ENCODE results near the gene ICAM5. TPM values are rescaled to one million over a fixed set of nuclear protein-coding genes. Genes with fewer than 3 reads are reported as not detected.
A peak's percentile ranks its signal among the peaks of the same experiment; 100 is the strongest.

The ICAM5 gene
- total and polyA plus RNA-seq, 9 of the 15 experiments (the other 6 are each of a cell fraction or from before 2014, with no cell fraction given): 0.10 to 114 (median 13.7) TPM

DNA sequence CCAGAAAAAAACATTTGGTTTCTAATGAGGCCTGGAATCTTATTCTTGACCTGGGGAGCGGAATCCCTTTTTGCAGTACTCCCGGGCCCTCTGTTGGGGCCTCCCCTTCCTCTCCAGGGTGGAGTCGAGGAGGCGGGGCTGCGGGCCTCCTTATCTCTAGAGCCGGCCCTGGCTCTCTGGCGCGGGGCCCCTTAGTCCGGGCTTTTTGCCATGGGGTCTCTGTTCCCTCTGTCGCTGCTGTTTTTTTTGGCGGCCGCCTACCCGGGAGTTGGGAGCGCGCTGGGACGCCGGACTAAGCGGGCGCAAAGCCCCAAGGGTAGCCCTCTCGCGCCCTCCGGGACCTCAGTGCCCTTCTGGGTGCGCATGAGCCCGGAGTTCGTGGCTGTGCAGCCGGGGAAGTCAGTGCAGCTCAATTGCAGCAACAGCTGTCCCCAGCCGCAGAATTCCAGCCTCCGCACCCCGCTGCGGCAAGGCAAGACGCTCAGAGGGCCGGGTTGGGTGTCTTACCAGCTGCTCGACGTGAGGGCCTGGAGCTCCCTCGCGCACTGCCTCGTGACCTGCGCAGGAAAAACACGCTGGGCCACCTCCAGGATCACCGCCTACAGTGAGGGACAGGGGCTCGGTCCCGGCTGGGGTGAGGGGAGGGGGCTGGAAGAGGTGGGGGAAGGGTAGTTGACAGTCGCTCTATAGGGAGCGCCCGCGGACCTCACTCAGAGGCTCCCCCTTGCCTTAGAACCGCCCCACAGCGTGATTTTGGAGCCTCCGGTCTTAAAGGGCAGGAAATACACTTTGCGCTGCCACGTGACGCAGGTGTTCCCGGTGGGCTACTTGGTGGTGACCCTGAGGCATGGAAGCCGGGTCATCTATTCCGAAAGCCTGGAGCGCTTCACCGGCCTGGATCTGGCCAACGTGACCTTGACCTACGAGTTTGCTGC is 2.7 kb upstream of the ICAM5 start, which contains the start of gene ICAM4 (continued):
- TF ChIP-seq, protein P1, sequence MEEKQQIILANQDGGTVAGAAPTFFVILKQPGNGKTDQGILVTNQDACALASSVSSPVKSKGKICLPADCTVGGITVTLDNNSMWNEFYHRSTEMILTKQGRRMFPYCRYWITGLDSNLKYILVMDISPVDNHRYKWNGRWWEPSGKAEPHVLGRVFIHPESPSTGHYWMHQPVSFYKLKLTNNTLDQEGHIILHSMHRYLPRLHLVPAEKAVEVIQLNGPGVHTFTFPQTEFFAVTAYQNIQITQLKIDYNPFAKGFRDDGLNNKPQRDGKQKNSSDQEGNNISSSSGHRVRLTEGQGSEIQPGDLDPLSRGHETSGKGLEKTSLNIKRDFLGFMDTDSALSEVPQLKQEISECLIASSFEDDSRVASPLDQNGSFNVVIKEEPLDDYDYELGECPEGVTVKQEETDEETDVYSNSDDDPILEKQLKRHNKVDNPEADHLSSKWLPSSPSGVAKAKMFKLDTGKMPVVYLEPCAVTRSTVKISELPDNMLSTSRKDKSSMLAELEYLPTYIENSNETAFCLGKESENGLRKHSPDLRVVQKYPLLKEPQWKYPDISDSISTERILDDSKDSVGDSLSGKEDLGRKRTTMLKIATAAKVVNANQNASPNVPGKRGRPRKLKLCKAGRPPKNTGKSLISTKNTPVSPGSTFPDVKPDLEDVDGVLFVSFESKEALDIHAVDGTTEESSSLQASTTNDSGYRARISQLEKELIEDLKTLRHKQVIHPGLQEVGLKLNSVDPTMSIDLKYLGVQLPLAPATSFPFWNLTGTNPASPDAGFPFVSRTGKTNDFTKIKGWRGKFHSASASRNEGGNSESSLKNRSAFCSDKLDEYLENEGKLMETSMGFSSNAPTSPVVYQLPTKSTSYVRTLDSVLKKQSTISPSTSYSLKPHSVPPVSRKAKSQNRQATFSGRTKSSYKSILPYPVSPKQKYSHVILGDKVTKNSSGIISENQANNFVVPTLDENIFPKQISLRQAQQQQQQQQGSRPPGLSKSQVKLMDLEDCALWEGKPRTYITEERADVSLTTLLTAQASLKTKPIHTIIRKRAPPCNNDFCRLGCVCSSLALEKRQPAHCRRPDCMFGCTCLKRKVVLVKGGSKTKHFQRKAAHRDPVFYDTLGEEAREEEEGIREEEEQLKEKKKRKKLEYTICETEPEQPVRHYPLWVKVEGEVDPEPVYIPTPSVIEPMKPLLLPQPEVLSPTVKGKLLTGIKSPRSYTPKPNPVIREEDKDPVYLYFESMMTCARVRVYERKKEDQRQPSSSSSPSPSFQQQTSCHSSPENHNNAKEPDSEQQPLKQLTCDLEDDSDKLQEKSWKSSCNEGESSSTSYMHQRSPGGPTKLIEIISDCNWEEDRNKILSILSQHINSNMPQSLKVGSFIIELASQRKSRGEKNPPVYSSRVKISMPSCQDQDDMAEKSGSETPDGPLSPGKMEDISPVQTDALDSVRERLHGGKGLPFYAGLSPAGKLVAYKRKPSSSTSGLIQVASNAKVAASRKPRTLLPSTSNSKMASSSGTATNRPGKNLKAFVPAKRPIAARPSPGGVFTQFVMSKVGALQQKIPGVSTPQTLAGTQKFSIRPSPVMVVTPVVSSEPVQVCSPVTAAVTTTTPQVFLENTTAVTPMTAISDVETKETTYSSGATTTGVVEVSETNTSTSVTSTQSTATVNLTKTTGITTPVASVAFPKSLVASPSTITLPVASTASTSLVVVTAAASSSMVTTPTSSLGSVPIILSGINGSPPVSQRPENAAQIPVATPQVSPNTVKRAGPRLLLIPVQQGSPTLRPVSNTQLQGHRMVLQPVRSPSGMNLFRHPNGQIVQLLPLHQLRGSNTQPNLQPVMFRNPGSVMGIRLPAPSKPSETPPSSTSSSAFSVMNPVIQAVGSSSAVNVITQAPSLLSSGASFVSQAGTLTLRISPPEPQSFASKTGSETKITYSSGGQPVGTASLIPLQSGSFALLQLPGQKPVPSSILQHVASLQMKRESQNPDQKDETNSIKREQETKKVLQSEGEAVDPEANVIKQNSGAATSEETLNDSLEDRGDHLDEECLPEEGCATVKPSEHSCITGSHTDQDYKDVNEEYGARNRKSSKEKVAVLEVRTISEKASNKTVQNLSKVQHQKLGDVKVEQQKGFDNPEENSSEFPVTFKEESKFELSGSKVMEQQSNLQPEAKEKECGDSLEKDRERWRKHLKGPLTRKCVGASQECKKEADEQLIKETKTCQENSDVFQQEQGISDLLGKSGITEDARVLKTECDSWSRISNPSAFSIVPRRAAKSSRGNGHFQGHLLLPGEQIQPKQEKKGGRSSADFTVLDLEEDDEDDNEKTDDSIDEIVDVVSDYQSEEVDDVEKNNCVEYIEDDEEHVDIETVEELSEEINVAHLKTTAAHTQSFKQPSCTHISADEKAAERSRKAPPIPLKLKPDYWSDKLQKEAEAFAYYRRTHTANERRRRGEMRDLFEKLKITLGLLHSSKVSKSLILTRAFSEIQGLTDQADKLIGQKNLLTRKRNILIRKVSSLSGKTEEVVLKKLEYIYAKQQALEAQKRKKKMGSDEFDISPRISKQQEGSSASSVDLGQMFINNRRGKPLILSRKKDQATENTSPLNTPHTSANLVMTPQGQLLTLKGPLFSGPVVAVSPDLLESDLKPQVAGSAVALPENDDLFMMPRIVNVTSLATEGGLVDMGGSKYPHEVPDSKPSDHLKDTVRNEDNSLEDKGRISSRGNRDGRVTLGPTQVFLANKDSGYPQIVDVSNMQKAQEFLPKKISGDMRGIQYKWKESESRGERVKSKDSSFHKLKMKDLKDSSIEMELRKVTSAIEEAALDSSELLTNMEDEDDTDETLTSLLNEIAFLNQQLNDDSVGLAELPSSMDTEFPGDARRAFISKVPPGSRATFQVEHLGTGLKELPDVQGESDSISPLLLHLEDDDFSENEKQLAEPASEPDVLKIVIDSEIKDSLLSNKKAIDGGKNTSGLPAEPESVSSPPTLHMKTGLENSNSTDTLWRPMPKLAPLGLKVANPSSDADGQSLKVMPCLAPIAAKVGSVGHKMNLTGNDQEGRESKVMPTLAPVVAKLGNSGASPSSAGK (IDR thresholded peaks at IDR 0.05): peak; percentile 96
- TF ChIP-seq, protein P2, sequence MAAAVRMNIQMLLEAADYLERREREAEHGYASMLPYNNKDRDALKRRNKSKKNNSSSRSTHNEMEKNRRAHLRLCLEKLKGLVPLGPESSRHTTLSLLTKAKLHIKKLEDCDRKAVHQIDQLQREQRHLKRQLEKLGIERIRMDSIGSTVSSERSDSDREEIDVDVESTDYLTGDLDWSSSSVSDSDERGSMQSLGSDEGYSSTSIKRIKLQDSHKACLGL (CRISPR knock-in tag; IDR thresholded peaks at IDR 0.05; ENCODE audit: borderline replicate concordance, poor library complexity, severe bottlenecking): no peak
- TF ChIP-seq ATF1 (CRISPR knock-in tag; IDR thresholded peaks at IDR 0.05) (no peak), ATF1 (tag; IDR thresholded peaks at IDR 0.05) (no peak), TAF15 (IDR thresholded peaks at IDR 0.05; ENCODE audit: low read depth, low read length) (no peak), ARID4B (CRISPR knock-in tag; IDR thresholded peaks at IDR 0.05) (peak; percentile 80; the same call in 1 of the 2 replicates), SMAD4 (CRISPR knock-in tag; conservative IDR thresholded peaks at IDR 0.05) (0 out of 2 replicates have a peak, but pooled peaks have one; percentile 46)

All from K562 (cell line).